Subcutaneous abdominal adipose tissue (tissue), 5 donors: ENCODE results near the gene ABCC10.
"Not testable (repeated sequence)": the region's sequence is repeated elsewhere in the genome, so short reads cannot be mapped to it uniquely, and the experiment has no call there.

Source experiments
- H3K27ac ChIP-seq: one replicate; pipeline ENCODE4 v1.7.0; 2013; ENCODE audit warnings: low read depth, mild to moderate bottlenecking, inconsistent platforms, low read length, moderate library complexity
- H3K27me3 ChIP-seq, 5 donors: one replicate each; pipeline ENCODE4 v1.7.0; 2013; ENCODE audit warnings: low read length in 5 of 5, inconsistent platforms in 1 of 5; ENCODE audit not compliant: control insufficient read depth in 5 of 5, insufficient read depth in 4 of 5
- H3K36me3 ChIP-seq, 5 donors: one replicate each; pipeline ENCODE4 v1.7.0; 2013; ENCODE audit warnings: low read length in 5 of 5; ENCODE audit not compliant: control insufficient read depth in 5 of 5, insufficient read depth in 5 of 5
- H3K4me1 ChIP-seq, 5 donors: one replicate each; pipeline ENCODE4 v1.7.0; 2013; ENCODE audit warnings: low read length in 5 of 5, mild to moderate bottlenecking in 3 of 5, moderate library complexity in 1 of 5; ENCODE audit not compliant: control insufficient read depth in 5 of 5, insufficient read depth in 5 of 5
- H3K4me3 ChIP-seq, 5 donors: one replicate each; pipeline ENCODE4 v1.7.0; 2013; ENCODE audit warnings: low read length in 5 of 5, low read depth in 1 of 5
- H3K9ac ChIP-seq, 5 donors: one replicate each; pipeline ENCODE4 v1.7.0; 2013; ENCODE audit warnings: low read length in 5 of 5, mild to moderate bottlenecking in 4 of 5, moderate library complexity in 3 of 5
- H3K9me3 ChIP-seq, 5 donors: one replicate each; pipeline ENCODE4 v1.7.0; 2013; ENCODE audit warnings: low read length in 5 of 5; ENCODE audit not compliant: control insufficient read depth in 5 of 5
- donor health status: healthy.
- donor health status: healthy.
- donor health status: healthy.
- donor health status: healthy.
- donor health status: healthy.

ABCC10 gene

GRCh38 chr6:43393133-43393532, 34.2 kb upstream of the ABCC10 start:
- H3K9ac ChIP-seq: peak overlapping the region in 1 of 5 donors; percentile 17
- H3K4me1 ChIP-seq, H3K36me3 ChIP-seq, H3K27ac ChIP-seq, H3K9me3 ChIP-seq, H3K4me3 ChIP-seq: not testable (repeated sequence)
- peaks cover 0 to 15% (median 11%) of the 10 kb centered on the region in 5 donors for H3K27me3 ChIP-seq

GRCh38 chr6:43393602-43394001, 33.7 kb upstream of the ABCC10 start:
- Histone ChIP-seq H3K36me3 (no peaks in the 10 kb centered on the region), H3K9ac (peak overlapping the region in 1 of 5 donors; percentile 17), H3K4me1 (no peaks in the 10 kb centered on the region), H3K9me3 (no peaks in the 10 kb centered on the region), H3K27ac (no peak overlapping the region), H3K4me3 (no peak overlapping the region), H3K27me3 (peaks cover 0 to 14% (median 11%) of the 10 kb centered on the region in 5 donors)

GRCh38 chr6:43394982-43395381, 32.4 kb upstream of the ABCC10 start:
- Histone ChIP-seq H3K9me3 (no peaks in the 10 kb centered on the region), H3K36me3 (no peaks in the 10 kb centered on the region), H3K27ac (no peak overlapping the region)

GRCh38 chr6:43395776-43396175, 31.6 kb upstream of the ABCC10 start:
- Histone ChIP-seq H3K27ac (no peak overlapping the region), H3K36me3 (no peaks in the 10 kb centered on the region), H3K4me1 (peaks cover 0 to 13% (median 6%) of the 10 kb centered on the region in 5 donors), H3K27me3 (peaks cover 0 to 11% (median 4%) of the 10 kb centered on the region in 5 donors), H3K9me3 (no peaks in the 10 kb centered on the region), H3K4me3 (no peak overlapping the region), H3K9ac (no peak overlapping the region)

More at GRCh38 chr6:43394982-43395381, 32.4 kb upstream of the ABCC10 start:
- no peak overlapping the region for H3K9ac ChIP-seq
- H3K27me3 ChIP-seq: peaks cover 0 to 11% (median 6%) of the 10 kb centered on the region in 5 donors
- peaks cover 0 to 8% (median 4%) of the 10 kb centered on the region in 5 donors for H3K4me1 ChIP-seq
- no peak overlapping the region for H3K4me3 ChIP-seq

GRCh38 chr6:43396408-43397149, 30.8 kb upstream of the ABCC10 start:
- Histone ChIP-seq H3K9ac (no peak overlapping the region), H3K4me1 (peaks cover 0 to 13% (median 6%) of the 10 kb centered on the region in 5 donors), H3K4me3 (no peak overlapping the region), H3K27me3 (peaks cover 0 to 4% (median 0%) of the 10 kb centered on the region in 5 donors), H3K36me3 (no peaks in the 10 kb centered on the region), H3K27ac (no peak overlapping the region), H3K9me3 (no peaks in the 10 kb centered on the region)

GRCh38 chr6:43399932-43400487, 27.3 kb upstream of the ABCC10 start:
- H3K9ac ChIP-seq: no peak overlapping the region
- H3K27ac ChIP-seq: no peak overlapping the region
- H3K27me3 ChIP-seq: no peaks in the 10 kb centered on the region
- no peaks in the 10 kb centered on the region for H3K36me3 ChIP-seq
- peaks cover 0 to 13% (median 6%) of the 10 kb centered on the region in 5 donors for H3K4me1 ChIP-seq
- no peaks in the 10 kb centered on the region for H3K9me3 ChIP-seq
- H3K4me3 ChIP-seq: no peak overlapping the region

GRCh38 chr6:43401730-43402129, 25.6 kb upstream of the ABCC10 start:
- H3K27ac ChIP-seq: no peak overlapping the region
- H3K9ac ChIP-seq: no peak overlapping the region

GRCh38 chr6:43402820-43403219, 24.5 kb upstream of the ABCC10 start:
- H3K4me1 ChIP-seq: peaks cover 0 to 13% (median 6%) of the 10 kb centered on the region in 5 donors
- H3K4me3 ChIP-seq: no peak overlapping the region
- H3K9ac ChIP-seq: no peak overlapping the region
- peaks cover 0 to 4% (median 0%) of the 10 kb centered on the region in 5 donors for H3K27me3 ChIP-seq
- no peak overlapping the region for H3K27ac ChIP-seq
- H3K36me3 ChIP-seq: peaks cover 0 to 5% (median 0%) of the 10 kb centered on the region in 5 donors
- H3K9me3 ChIP-seq: no peaks in the 10 kb centered on the region

More at GRCh38 chr6:43401730-43402129, 25.6 kb upstream of the ABCC10 start:
- H3K4me3 ChIP-seq: no peak overlapping the region
- H3K27me3 ChIP-seq: no peaks in the 10 kb centered on the region
- H3K9me3 ChIP-seq: no peaks in the 10 kb centered on the region
- peaks cover 0 to 5% (median 0%) of the 10 kb centered on the region in 5 donors for H3K36me3 ChIP-seq
- peaks cover 0 to 13% (median 6%) of the 10 kb centered on the region in 5 donors for H3K4me1 ChIP-seq

GRCh38 chr6:43405354-43405753, 22.0 kb upstream of the ABCC10 start:
- peaks cover 0 to 4% (median 0%) of the 10 kb centered on the region in 5 donors for H3K27me3 ChIP-seq
- H3K27ac ChIP-seq: no peak overlapping the region
- H3K4me3 ChIP-seq: no peak overlapping the region
- H3K36me3 ChIP-seq: peaks cover 0 to 5% (median 0%) of the 10 kb centered on the region in 5 donors
- no peak overlapping the region for H3K9ac ChIP-seq
- H3K4me1 ChIP-seq: peaks cover 0 to 1% (median 0%) of the 10 kb centered on the region in 5 donors
- H3K9me3 ChIP-seq: no peaks in the 10 kb centered on the region

- Histone ChIP-seq H3K4me3 (no peak overlapping the region), H3K27ac (no peak overlapping the region), H3K4me1 (no peaks in the 10 kb centered on the region), H3K9me3 (no peaks in the 10 kb centered on the region), H3K36me3 (peaks cover 0 to 5% (median 0%) of the 10 kb centered on the region in 5 donors), H3K9ac (no peak overlapping the region), H3K27me3 (peaks cover 0 to 4% (median 0%) of the 10 kb centered on the region in 5 donors)
Measured at GRCh38 chr6:43407296-43407695, 20.0 kb upstream of the ABCC10 start.
